ENCODE data around the gene TESPA1. TPM values are rescaled to one million over a fixed set of nuclear protein-coding genes. Genes with fewer than 3 reads are reported as not detected.

TESPA1 gene, protein sequence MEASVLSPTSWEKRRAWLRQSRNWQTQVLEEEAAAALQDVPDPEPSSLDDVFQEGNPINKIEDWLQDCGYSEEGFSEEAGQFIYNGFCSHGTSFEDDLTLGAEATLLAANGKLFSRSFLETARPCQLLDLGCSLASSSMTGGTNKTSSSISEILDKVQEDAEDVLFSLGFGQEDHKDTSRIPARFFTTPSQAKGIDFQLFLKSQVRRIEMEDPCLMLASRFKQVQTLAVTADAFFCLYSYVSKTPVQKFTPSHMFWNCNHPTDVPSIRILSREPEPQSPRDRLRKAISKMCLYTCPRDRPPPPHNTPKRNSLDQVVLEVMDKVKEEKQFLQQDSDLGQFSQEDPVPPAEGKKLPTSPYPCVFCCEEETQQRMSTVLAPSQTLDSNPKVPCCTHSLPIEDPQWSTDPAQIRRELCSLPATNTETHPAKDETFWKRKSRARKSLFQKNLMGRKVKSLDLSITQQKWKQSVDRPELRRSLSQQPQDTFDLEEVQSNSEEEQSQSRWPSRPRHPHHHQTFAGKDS
- total RNA-seq (ENCODE audit: low replicate concordance), result not detected in 2 replicates

DNA sequence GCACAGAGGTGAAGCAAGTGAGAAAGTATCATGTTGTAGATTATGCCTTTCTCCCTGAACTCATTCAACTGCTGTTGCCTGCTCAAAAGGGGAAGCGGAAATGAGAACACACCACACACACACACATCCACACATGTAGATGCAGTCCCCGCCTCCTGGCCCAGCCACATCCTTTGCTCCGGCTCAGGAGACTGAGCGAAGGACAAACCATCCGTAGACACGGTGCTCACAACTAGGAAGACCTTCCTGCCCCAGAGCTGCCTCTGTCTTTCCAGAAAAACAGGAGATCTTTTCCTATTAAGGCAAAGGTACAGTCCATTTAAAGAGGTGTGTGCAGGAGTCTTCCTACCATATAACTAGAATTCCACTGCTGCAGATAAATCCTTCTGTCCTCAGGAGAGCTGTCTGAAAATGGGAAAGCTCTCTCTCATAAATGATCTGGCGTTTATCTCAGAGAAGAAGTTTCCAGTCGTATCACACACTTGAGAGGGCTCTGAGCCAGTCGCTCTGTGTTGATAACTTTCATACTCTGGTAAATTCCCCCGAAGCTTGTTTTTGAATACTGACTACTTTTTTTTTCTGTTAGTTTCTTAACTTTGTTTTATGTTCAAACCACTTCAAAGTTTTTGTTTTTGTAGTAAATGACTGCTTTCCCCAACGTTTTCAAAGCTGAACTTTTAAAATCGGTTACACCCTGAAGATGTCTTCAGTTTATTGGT is at the start of gene TESPA1:
Gene TESPA1 (minus strand): TSS at position 105 of the 719 bp plus-strand sequence. CDS start 10,200 bp downstream, outside the sequence.
- no peaks in the 10 kb centered on the region for H3K36me3 ChIP-seq
- no peaks in the 10 kb centered on the region for H3K79me2 ChIP-seq (ENCODE audit: low read depth)
- H3K4me1 Mint-ChIP-seq, result no peaks in the 10 kb centered on the region
- no peak within 1 kb of the TSS for H3K9ac ChIP-seq
- H3K27ac Mint-ChIP-seq, result no peak within 1 kb of the TSS
- TF ChIP-seq, protein P1, sequence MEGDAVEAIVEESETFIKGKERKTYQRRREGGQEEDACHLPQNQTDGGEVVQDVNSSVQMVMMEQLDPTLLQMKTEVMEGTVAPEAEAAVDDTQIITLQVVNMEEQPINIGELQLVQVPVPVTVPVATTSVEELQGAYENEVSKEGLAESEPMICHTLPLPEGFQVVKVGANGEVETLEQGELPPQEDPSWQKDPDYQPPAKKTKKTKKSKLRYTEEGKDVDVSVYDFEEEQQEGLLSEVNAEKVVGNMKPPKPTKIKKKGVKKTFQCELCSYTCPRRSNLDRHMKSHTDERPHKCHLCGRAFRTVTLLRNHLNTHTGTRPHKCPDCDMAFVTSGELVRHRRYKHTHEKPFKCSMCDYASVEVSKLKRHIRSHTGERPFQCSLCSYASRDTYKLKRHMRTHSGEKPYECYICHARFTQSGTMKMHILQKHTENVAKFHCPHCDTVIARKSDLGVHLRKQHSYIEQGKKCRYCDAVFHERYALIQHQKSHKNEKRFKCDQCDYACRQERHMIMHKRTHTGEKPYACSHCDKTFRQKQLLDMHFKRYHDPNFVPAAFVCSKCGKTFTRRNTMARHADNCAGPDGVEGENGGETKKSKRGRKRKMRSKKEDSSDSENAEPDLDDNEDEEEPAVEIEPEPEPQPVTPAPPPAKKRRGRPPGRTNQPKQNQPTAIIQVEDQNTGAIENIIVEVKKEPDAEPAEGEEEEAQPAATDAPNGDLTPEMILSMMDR (IDR thresholded peaks at IDR 0.05), result no peak
- TF ChIP-seq EZH2phosphoT487 (IDR thresholded peaks at IDR 0.05), result no peak
- no peak for TF ChIP-seq EZH2 (IDR thresholded peaks at IDR 0.05)
- H3K36me3 Mint-ChIP-seq, result no peaks in the 10 kb centered on the region
- no peaks in the 10 kb centered on the region for H4K20me1 ChIP-seq (ENCODE audit: low read depth)
- no peak within 1 kb of the TSS for H3K4me3 ChIP-seq
- H3K27me3 Mint-ChIP-seq (ENCODE audit: insufficient read depth, low read depth), result no peaks in the 10 kb centered on the region
- H2AFZ ChIP-seq (replicated peaks), result no peak within 1 kb of the TSS
- H3K27ac ChIP-seq, result no peak within 1 kb of the TSS
- no peaks in the 10 kb centered on the region for H3F3A ChIP-seq (ENCODE audit: low read depth)
- H3K4me3 Mint-ChIP-seq, result no peak within 1 kb of the TSS
- no peak for DNase-seq (ENCODE audit: low spot score)
- no peaks in the 10 kb centered on the region for H3K9me3 Mint-ChIP-seq
- H3K4me1 ChIP-seq, result no peaks in the 10 kb centered on the region
- H3K27me3 ChIP-seq, result no peaks in the 10 kb centered on the region
- H3K9me3 ChIP-seq (ENCODE audit: low read depth), result no peaks in the 10 kb centered on the region
- H3K4me2 ChIP-seq, result no peak within 1 kb of the TSS

DNA sequence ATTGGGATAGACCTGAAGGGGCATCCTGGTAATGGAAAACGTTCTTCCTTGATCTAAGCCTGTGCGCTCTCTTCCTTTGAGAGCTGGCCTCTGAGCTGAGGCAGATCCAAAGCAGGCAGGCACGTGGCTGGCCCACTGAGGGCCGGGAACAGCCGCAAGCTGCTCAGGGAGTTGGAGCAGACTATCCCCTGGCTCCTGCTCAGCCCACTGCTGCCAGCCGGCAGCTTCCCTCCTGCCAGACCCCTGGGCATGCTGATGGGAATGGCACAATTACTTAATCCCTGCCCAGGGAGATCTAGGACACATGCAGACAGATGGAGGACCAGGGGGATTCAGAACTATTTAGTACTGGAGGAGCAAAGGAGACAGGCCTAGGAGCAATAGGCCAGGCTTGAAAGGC is 49.7 kb upstream of the TESPA1 start:
- H3K9me3 Mint-ChIP-seq, result no peaks in the 10 kb centered on the region
- H3K4me3 Mint-ChIP-seq, result no peak overlapping the region
- peaks cover 19% of the 10 kb centered on the region for H3K4me1 Mint-ChIP-seq
- no peaks in the 10 kb centered on the region for H3K79me2 ChIP-seq (ENCODE audit: low read depth)
- no peaks in the 10 kb centered on the region for H3K27me3 Mint-ChIP-seq (ENCODE audit: insufficient read depth, low read depth)
- no peak overlapping the region for H3K9ac ChIP-seq
- H3K36me3 Mint-ChIP-seq, result no peaks in the 10 kb centered on the region
- TF ChIP-seq EZH2 (IDR thresholded peaks at IDR 0.05), result no peak
- TF ChIP-seq, protein P1 (IDR thresholded peaks at IDR 0.05), result no peak
- TF ChIP-seq EZH2phosphoT487 (IDR thresholded peaks at IDR 0.05), result no peak
- no peaks in the 10 kb centered on the region for H3K9me3 ChIP-seq (ENCODE audit: low read depth)
- no peaks in the 10 kb centered on the region for H3K36me3 ChIP-seq
- no peak for DNase-seq (ENCODE audit: low spot score)
- H3K4me3 ChIP-seq, result no peak overlapping the region
- peaks cover 10% of the 10 kb centered on the region for H3K4me1 ChIP-seq
- H3K27ac ChIP-seq, result no peak overlapping the region
- no peak overlapping the region for H3K4me2 ChIP-seq
- peak overlapping the region; percentile 15 for H2AFZ ChIP-seq (replicated peaks)
- no peaks in the 10 kb centered on the region for H4K20me1 ChIP-seq (ENCODE audit: low read depth)
- H3F3A ChIP-seq (ENCODE audit: low read depth), result no peaks in the 10 kb centered on the region
- no peaks in the 10 kb centered on the region for H3K27me3 ChIP-seq
- H3K27ac Mint-ChIP-seq, result no peak overlapping the region

DNA sequence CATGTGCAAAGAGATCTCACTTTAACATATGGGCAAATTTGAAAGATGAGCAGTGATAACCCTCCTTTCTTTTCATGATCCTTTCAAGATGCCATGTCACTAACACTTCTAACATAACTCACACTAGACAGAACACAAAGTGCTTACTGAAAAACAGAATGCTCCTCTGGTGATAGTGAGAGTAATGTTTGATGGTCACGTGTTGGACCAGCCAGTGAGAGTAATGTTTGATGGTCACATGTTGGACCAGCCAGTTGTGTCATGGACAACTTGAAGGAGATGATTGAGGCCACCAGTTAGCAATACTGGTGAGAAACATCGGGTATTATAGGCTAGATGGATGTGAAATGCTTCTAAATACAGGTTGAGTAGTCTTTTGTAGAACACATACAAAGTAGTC is 40.9 kb upstream of the TESPA1 start:
- Histone ChIP-seq H3K27ac (no peak overlapping the region), H3K27me3 (peaks cover 45% of the 10 kb centered on the region), H3F3A (ENCODE audit: low read depth) (no peaks in the 10 kb centered on the region), H3K4me2 (no peak overlapping the region), H3K4me1 (no peaks in the 10 kb centered on the region), H3K36me3 (no peaks in the 10 kb centered on the region), H4K20me1 (ENCODE audit: low read depth) (no peaks in the 10 kb centered on the region), H3K79me2 (ENCODE audit: low read depth) (no peaks in the 10 kb centered on the region), H3K9ac (no peak overlapping the region), H3K9me3 (ENCODE audit: low read depth) (no peaks in the 10 kb centered on the region), H2AFZ (replicated peaks) (no peak overlapping the region), H3K4me3 (no peak overlapping the region)
- TF ChIP-seq EZH2phosphoT487 (IDR thresholded peaks at IDR 0.05) (no peak), EZH2 (IDR thresholded peaks at IDR 0.05) (no peak)
- TF ChIP-seq, protein P1 (IDR thresholded peaks at IDR 0.05), result no peak
- Mint-ChIP-seq H3K27ac (no peak overlapping the region), H3K4me3 (no peak overlapping the region), H3K36me3 (no peaks in the 10 kb centered on the region), H3K4me1 (no peaks in the 10 kb centered on the region), H3K9me3 (no peaks in the 10 kb centered on the region), H3K27me3 (ENCODE audit: insufficient read depth, low read depth) (peaks cover 2% of the 10 kb centered on the region)
- no peak for DNase-seq (ENCODE audit: low spot score)
